DND-41 (cell line): ENCODE data around the gene EFHC1.

Experiments
- ATAC-seq: fragments of 200-7000 bp; cut with Tn5 transposase; 3 replicates; pipeline ENCODE4 v1.9.1; 2021; ENCODE audit warnings: low read depth; ENCODE audit not compliant: insufficient read depth
- DNase-seq: peaks from one replicate; pipeline ENCODE4 v3.0.0-alpha.2; 2020
- H2AFZ ChIP-seq: 2 replicates; pipeline ENCODE4 v1.6.0; 2012; ENCODE audit warnings: low read depth, low read length
- H3K27ac ChIP-seq: 2 replicates; pipeline ENCODE4 v1.5.1; 2012; ENCODE audit warnings: low read length, inconsistent platforms
- H3K27me3 ChIP-seq: fragments of 200-600 bp; sonication (generic); 2 replicates; pipeline ENCODE4 v1.6.0; 2012; ENCODE audit warnings: low read length, mild to moderate bottlenecking, inconsistent platforms; ENCODE audit not compliant: insufficient read depth, poor library complexity
- H3K36me3 ChIP-seq: 2 replicates; pipeline ENCODE4 v1.5.1; 2012; ENCODE audit warnings: low read length, inconsistent platforms; ENCODE audit not compliant: insufficient read depth
- H3K4me1 ChIP-seq: 2 replicates; pipeline ENCODE4 v1.5.1; 2012; ENCODE audit warnings: mild to moderate bottlenecking, low read length; ENCODE audit not compliant: insufficient read depth
- H3K4me2 ChIP-seq: 2 replicates; pipeline ENCODE4 v1.6.0; 2012; ENCODE audit warnings: mild to moderate bottlenecking, moderate library complexity, low read length, inconsistent platforms; ENCODE audit not compliant: insufficient read depth
- H3K4me3 ChIP-seq, 2 experiments: fragments of 200-600 bp in 1 of 2; shearing (Covaris generic) in 1 of 2; 2 replicates each; pipeline ENCODE4 v1.5.1; 2012 to 2016; ENCODE audit warnings: inconsistent platforms in 2 of 2, low read length in 2 of 2, mild to moderate bottlenecking in 2 of 2, low read depth in 1 of 2, moderate library complexity in 1 of 2
- H3K79me2 ChIP-seq: 2 replicates; pipeline ENCODE4 v1.6.0; 2012; ENCODE audit warnings: low read length, inconsistent platforms; ENCODE audit not compliant: insufficient read depth
- H3K9ac ChIP-seq: 2 replicates; pipeline ENCODE4 v1.6.0; 2012; ENCODE audit warnings: low read depth, mild to moderate bottlenecking, inconsistent platforms, low read length, moderate library complexity
- H3K9me3 ChIP-seq: 2 replicates; pipeline ENCODE4 v1.5.1; 2012; ENCODE audit warnings: low read length, moderate library complexity, mild to moderate bottlenecking, inconsistent platforms; ENCODE audit not compliant: insufficient read depth, severe bottlenecking
- H4K20me1 ChIP-seq: 2 replicates; pipeline ENCODE4 v1.6.0; 2012; ENCODE audit warnings: low read length; ENCODE audit not compliant: insufficient read depth
- CTCF ChIP-seq: IDR thresholded peaks from 2 replicates; pipeline ENCODE4 v1.5.1; 2012; ENCODE audit warnings: borderline replicate concordance, low read length, moderate library complexity, mild to moderate bottlenecking; ENCODE audit not compliant: poor library complexity, severe bottlenecking; ENCODE audit errors: extremely low read depth
- EZH2 ChIP-seq: IDR thresholded peaks from 3 replicates; pipeline ENCODE4 v1.6.1; 2012; ENCODE audit warnings: borderline replicate concordance, low read depth, mild to moderate bottlenecking, moderate library complexity, low read length, inconsistent platforms; ENCODE audit not compliant: severe bottlenecking

Gene EFHC1

DNA sequence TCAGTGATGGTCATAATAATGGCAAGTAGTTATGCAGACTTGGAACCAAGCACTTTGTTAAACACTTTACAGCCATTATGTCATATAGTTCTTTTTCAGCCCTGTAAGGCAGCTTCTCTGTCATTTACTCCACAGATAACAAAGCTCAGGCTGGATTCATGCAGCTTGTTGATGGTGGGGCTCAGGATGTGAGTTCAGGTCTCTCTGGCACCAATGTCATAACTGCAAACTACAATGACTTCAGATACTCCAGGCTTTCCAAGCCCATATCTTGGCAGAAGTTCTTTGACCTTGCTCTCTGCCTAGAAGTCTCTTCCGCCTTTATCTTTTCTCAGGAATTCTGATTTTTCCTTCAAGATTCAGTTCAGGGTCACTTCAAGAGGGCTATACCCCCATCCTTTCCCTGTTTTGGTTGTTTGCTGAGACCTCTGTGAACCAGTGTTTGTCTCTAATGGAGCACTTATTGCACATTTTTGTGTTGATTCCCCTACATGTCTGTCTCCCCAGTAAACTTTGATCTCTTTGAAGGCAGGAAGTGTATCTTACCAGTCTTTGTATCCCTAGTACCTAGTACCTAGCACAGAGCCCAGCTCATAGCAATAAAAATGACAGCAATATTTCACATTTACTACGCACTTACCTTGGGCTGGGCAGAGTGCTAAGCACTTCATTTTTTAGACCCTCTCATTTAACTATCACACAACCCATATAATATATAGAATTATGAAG lies 19.7 kb upstream of the EFHC1 start:
- Histone ChIP-seq H4K20me1 (no peaks in the 10 kb centered on the region), H3K9ac (no peak overlapping the region), H3K36me3 (peaks cover 15% of the 10 kb centered on the region), H3K79me2 (no peaks in the 10 kb centered on the region), H3K4me2 (no peak overlapping the region), H3K9me3 (no peaks in the 10 kb centered on the region), H3K4me1 (peaks cover 44% of the 10 kb centered on the region), H3K4me3 (no peak overlapping the region), H2AFZ (no peak overlapping the region), H3K27ac (peak overlapping the region; percentile 19; the same call in 1 of the 2 replicates), H3K27me3 (no peaks in the 10 kb centered on the region)
- peak; percentile 52 for ATAC-seq
- DNase-seq, result no peak
- no peak for TF ChIP-seq CTCF
- no peak for TF ChIP-seq EZH2

DNA sequence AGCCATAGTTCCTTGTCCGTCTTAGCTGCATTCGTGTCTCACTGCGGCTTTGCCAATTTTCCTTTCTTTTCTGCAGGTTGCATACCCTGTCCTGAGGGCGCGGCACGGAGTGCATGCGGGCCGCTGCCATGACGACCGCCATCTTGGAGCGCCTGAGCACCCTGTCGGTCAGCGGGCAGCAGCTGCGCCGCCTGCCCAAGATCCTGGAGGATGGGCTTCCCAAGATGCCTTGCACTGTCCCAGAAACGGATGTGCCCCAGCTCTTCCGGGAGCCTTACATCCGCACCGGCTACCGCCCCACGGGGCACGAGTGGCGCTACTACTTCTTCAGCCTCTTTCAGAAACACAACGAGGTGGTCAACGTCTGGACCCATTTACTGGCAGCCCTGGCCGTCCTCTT lies 17.1 kb upstream of the EFHC1 start:
- no peak overlapping the region for H3K4me3 ChIP-seq
- no peaks in the 10 kb centered on the region for H3K27me3 ChIP-seq
- H3K79me2 ChIP-seq, result no peaks in the 10 kb centered on the region
- no peak overlapping the region for H3K9ac ChIP-seq
- no peak for DNase-seq
- no peak for ATAC-seq
- no peak overlapping the region for H3K27ac ChIP-seq
- H3K36me3 ChIP-seq, result peaks cover 15% of the 10 kb centered on the region
- peaks cover 29% of the 10 kb centered on the region for H3K4me1 ChIP-seq
- H4K20me1 ChIP-seq, result no peaks in the 10 kb centered on the region
- no peaks in the 10 kb centered on the region for H3K9me3 ChIP-seq
- no peak for TF ChIP-seq EZH2
- H2AFZ ChIP-seq, result no peak overlapping the region
- no peak overlapping the region for H3K4me2 ChIP-seq

DNA sequence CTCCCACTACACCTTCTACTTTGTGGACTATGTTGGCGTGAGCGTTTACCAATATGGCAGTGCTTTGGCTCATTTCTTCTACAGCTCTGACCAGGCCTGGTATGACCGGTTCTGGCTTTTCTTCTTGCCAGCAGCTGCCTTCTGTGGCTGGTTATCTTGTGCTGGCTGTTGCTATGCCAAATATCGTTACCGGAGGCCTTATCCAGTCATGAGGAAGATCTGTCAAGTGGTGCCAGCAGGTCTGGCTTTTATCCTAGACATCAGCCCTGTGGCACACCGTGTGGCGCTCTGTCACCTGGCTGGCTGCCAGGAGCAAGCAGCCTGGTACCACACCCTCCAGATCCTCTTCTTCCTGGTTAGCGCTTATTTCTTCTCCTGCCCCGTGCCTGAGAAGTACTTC lies 16.5 kb upstream of the EFHC1 start:
- ATAC-seq (no peak), DNase-seq (no peak)
- H3K9me3 ChIP-seq, result no peaks in the 10 kb centered on the region
- H3K27me3 ChIP-seq, result no peaks in the 10 kb centered on the region
- H3K9ac ChIP-seq, result no peak overlapping the region
- peaks cover 15% of the 10 kb centered on the region for H3K36me3 ChIP-seq
- H3K79me2 ChIP-seq, result no peaks in the 10 kb centered on the region
- H2AFZ ChIP-seq, result no peak overlapping the region
- peaks cover 23% of the 10 kb centered on the region for H3K4me1 ChIP-seq
- no peaks in the 10 kb centered on the region for H4K20me1 ChIP-seq
- TF ChIP-seq EZH2 (no peak), CTCF (no peak)
- no peak overlapping the region for H3K4me3 ChIP-seq
- no peak overlapping the region for H3K27ac ChIP-seq
- no peak overlapping the region for H3K4me2 ChIP-seq

GRCh38 chr6:52405243-52405642 lies 14.9 kb upstream of the EFHC1 start:
- Histone ChIP-seq H3K9ac (no peak overlapping the region), H3K4me2 (no peak overlapping the region), H3K4me3 (no peak overlapping the region), H3K27ac (no peak overlapping the region), H2AFZ (no peak overlapping the region), H4K20me1 (no peaks in the 10 kb centered on the region), H3K4me1 (peaks cover 8% of the 10 kb centered on the region), H3K9me3 (no peaks in the 10 kb centered on the region), H3K79me2 (no peaks in the 10 kb centered on the region), H3K27me3 (no peaks in the 10 kb centered on the region), H3K36me3 (peaks cover 15% of the 10 kb centered on the region)
- no peak for DNase-seq
- ATAC-seq, result no peak
- TF ChIP-seq CTCF (no peak), EZH2 (no peak)
